Ovary (tissue), 9 donors: ENCODE data around the gene SKIL. TPM values are rescaled to one million over a fixed set of nuclear protein-coding genes. Genes with fewer than 3 reads are reported as not detected.

Experiments used
- DNase-seq, 5 donors: peaks; one replicate each; pipeline ENCODE4 v3.0.0-alpha.2; 2019 to 2020
- H3K27ac ChIP-seq, 2 donors: fragments of 200-600 bp; one replicate each; pipeline versions ENCODE4 v1.5.1 to v1.8.0; 2019 to 2022
- H3K27me3 ChIP-seq: fragments of 200-600 bp; one replicate; pipeline ENCODE4 v1.8.0; 2022
- H3K36me3 ChIP-seq: fragments of 200-600 bp; sonication (generic); one replicate; pipeline ENCODE4 v1.5.1; 2019
- H3K4me1 ChIP-seq: one replicate; pipeline ENCODE4 v1.8.1; 2013; ENCODE audit warnings: mild to moderate bottlenecking, moderate library complexity; ENCODE audit not compliant: insufficient read depth
- H3K4me3 ChIP-seq: fragments of 200-600 bp; sonication (generic); one replicate; pipeline ENCODE4 v1.5.1; 2017
- H3K9me3 ChIP-seq, 2 donors: fragments of 200-600 bp in 1 of 2; sonication (generic) in 1 of 2; one replicate each; pipeline versions ENCODE4 v1.5.1 to v1.8.1; 2013 to 2019; ENCODE audit warnings: mild to moderate bottlenecking in 1 of 2, moderate library complexity in 1 of 2
- CTCF ChIP-seq, 3 donors: fragments of 450-650 bp in 2 of 3; fragments of 200-600 bp in 1 of 3; IDR thresholded peaks; one replicate each; pipeline versions ENCODE4 v1.5.1 to v1.8.0; 2016 to 2022; ENCODE audit warnings: antibody characterized with exemption in 3 of 3, mild to moderate bottlenecking in 1 of 3
- EP300 ChIP-seq: sonication (generic); formaldehyde crosslinking; IDR thresholded peaks from one replicate; pipeline ENCODE4 v1.6.1; 2017; ENCODE audit warnings: antibody characterized with exemption
- POLR2A ChIP-seq: fragments of 450-650 bp; IDR thresholded peaks from one replicate; pipeline ENCODE4 v1.6.1; 2017; ENCODE audit warnings: antibody characterized with exemption, mild to moderate bottlenecking, moderate library complexity
- WGBS, 3 donors: extraction: QIAGEN DNeasy Blood & Tissue Kit in 1 of 3; methylation state at CpG; one replicate each; pipeline versions ENCODE4 v1.1.5 to v1.1.7; 2013 to 2017; 5-methylcytosine and 5-hydroxymethylcytosine counted together
- intact Hi-C, 4 donors: fragments of 100-400 bp; cut with DNase I; formaldehyde crosslinking; loops; one replicate each; pipeline versions ENCODE4 v1.11.0 to v1.15.1; 2022 to 2023
- polyA plus RNA-seq, 2 donors: library from polyadenylated mRNA; stranded (reverse); fragments of 200-250 nt in 1 of 2; fragments of 350-450 nt in 1 of 2; fragmentation: Illumina TruSeq in 1 of 2; extraction: RNeasy Lipid Tissue Mini Kit (QIAGEN cat#74804) in 1 of 2; gene quantifications; one replicate each; pipeline ENCODE4 v1.2.3, GENCODE V29; 2013 to 2014
- total RNA-seq, 7 donors: library from RNA; depleted of rRNA in 2 of 7; stranded (reverse); fragments of >200 nt in 2 of 7; fragmentation: NEBNext Ultra II Directional in 3 of 7; extraction: Animal tissue kit (Norgen Biotek cat#: 25700) in 3 of 7; gene quantifications; one replicate each; pipeline versions ENCODE4 v1.1.0 to v1.2.4, GENCODE V29; 2016 to 2023
- donor health status: DM: no; HTN: no; CAD: no; lungs with moderate emphysema.
- donor health status: DM: no; HTN: no; CAD: no.
- donor health status: Bipolar disorder and iron deficiency.
- donor health status: DM: yes; HTN: yes; CAD: no.
- donor health status: DM: no; HTN: no; CAD: no.
- donor health status: DM: yes; HTN: yes; CAD: no.

Gene SKIL
- total and polyA plus RNA-seq, 9 donors, result 8.2 to 57.8 (median 47.4) TPM

GRCh38 chr3:170367797-170368196 lies 10.3 kb downstream of the SKIL start:
- intact Hi-C loops, result no loop called here
- Histone ChIP-seq H3K36me3 (no peaks in the 10 kb centered on the region), H3K27ac (no peak overlapping the region), H3K4me3 (no peak overlapping the region), H3K27me3 (no peaks in the 10 kb centered on the region), H3K4me1 (peaks cover 2% of the 10 kb centered on the region), H3K9me3 (no peaks in the 10 kb centered on the region)
- DNase-seq, result no peak
- TF ChIP-seq EP300 (no peak), CTCF (IDR thresholded peaks at IDR 0.05) (no peak), POLR2A (no peak)
- WGBS, 3 donors, result 82 to 86% (median 84%) methylated on average over 4 of the region's 4 CpGs

GRCh38 chr3:170368921-170369320 lies 11.4 kb downstream of the SKIL start:
- Histone ChIP-seq H3K9me3 (no peaks in the 10 kb centered on the region), H3K4me1 (peaks cover 2% of the 10 kb centered on the region), H3K4me3 (no peak overlapping the region), H3K36me3 (no peaks in the 10 kb centered on the region), H3K27ac (no peak overlapping the region), H3K27me3 (no peaks in the 10 kb centered on the region)
- no peak for TF ChIP-seq CTCF (IDR thresholded peaks at IDR 0.05)
- TF ChIP-seq POLR2A, result no peak
- no peak for TF ChIP-seq EP300
- no peak for DNase-seq
- 70 to 82% (median 75%) methylated on average over 2 of the region's 2 CpGs for WGBS, 3 donors
- intact Hi-C loops, result no loop called here

GRCh38 chr3:170372190-170372879 lies 14.8 kb downstream of the SKIL start:
- intact Hi-C loops, result no loop called here

GRCh38 chr3:170383567-170383966 lies 26.1 kb downstream of the SKIL start:
- DNase-seq, result no peak
- no peak for TF ChIP-seq EP300
- no peak for TF ChIP-seq POLR2A
- no peak for TF ChIP-seq CTCF (IDR thresholded peaks at IDR 0.05)
- H3K27ac ChIP-seq, result no peak overlapping the region
- no peaks in the 10 kb centered on the region for H3K9me3 ChIP-seq
- 70 to 82% (median 72%) methylated on average over 1 of the region's 1 CpG for WGBS, 3 donors
- intact Hi-C loops, result no loop called here
- no peaks in the 10 kb centered on the region for H3K36me3 ChIP-seq
- no peak overlapping the region for H3K4me3 ChIP-seq
- H3K4me1 ChIP-seq, result peaks cover 1% of the 10 kb centered on the region
- H3K27me3 ChIP-seq, result no peaks in the 10 kb centered on the region

More at GRCh38 chr3:170372190-170372879, 14.8 kb downstream of the SKIL start:
- 19 to 47% (median 28%) methylated on average over 2 of the region's 2 CpGs for WGBS, 3 donors
- Histone ChIP-seq H3K36me3 (no peaks in the 10 kb centered on the region), H3K9me3 (no peaks in the 10 kb centered on the region), H3K27ac (no peak overlapping the region), H3K27me3 (no peaks in the 10 kb centered on the region), H3K4me1 (peaks cover 2% of the 10 kb centered on the region), H3K4me3 (no peak overlapping the region)
- TF ChIP-seq POLR2A, result no peak
- TF ChIP-seq EP300, result no peak
- no peak for TF ChIP-seq CTCF (IDR thresholded peaks at IDR 0.05)
- no peak for DNase-seq
